Bronchial epithelial cell (primary cell): ENCODE measurements around the gene CORO1C. TPM values are rescaled to one million over a fixed set of nuclear protein-coding genes. Genes with fewer than 3 reads are reported as not detected.

Source experiments
- DNase-seq: peaks from one replicate; pipeline ENCODE4 v3.0.0-alpha.2; 2010; ENCODE audit warnings: low read depth
- FAIRE-seq: peaks from 2 replicates; lab custom pipeline; 2011; peaks lifted over from hg19 to GRCh38; lab: Jason Lieb, UNC
- H3K27me3 ChIP-seq: 2 replicates; pipeline ENCODE4 v1.5.1; 2011; ENCODE audit warnings: low read length; ENCODE audit not compliant: control insufficient read depth, insufficient read depth
- H3K36me3 ChIP-seq: 2 replicates; pipeline ENCODE4 v1.5.1; 2011; ENCODE audit warnings: low read length; ENCODE audit not compliant: control insufficient read depth, insufficient read depth
- H3K4me3 ChIP-seq: 2 replicates; pipeline ENCODE4 v1.5.1; 2011; ENCODE audit warnings: mild to moderate bottlenecking, low read depth, low read length, control low read depth
- total RNA-seq: library from RNA; depleted of rRNA; stranded (reverse); fragments of >200 nt; gene quantifications from 2 replicates; pipeline ENCODE4 v1.2.1, GENCODE V29; 2014
- TF ChIP-seq, protein P1 (sequence below): IDR thresholded peaks from 2 replicates; pipeline ENCODE4 v1.5.1; 2011; ENCODE audit warnings: mild to moderate bottlenecking, moderate library complexity, low read length, control low read depth, inconsistent platforms; ENCODE audit not compliant: insufficient read depth, severe bottlenecking

The CORO1C gene
- total RNA-seq, 1 donor from 2014 or later, result 152 TPM

DNA sequence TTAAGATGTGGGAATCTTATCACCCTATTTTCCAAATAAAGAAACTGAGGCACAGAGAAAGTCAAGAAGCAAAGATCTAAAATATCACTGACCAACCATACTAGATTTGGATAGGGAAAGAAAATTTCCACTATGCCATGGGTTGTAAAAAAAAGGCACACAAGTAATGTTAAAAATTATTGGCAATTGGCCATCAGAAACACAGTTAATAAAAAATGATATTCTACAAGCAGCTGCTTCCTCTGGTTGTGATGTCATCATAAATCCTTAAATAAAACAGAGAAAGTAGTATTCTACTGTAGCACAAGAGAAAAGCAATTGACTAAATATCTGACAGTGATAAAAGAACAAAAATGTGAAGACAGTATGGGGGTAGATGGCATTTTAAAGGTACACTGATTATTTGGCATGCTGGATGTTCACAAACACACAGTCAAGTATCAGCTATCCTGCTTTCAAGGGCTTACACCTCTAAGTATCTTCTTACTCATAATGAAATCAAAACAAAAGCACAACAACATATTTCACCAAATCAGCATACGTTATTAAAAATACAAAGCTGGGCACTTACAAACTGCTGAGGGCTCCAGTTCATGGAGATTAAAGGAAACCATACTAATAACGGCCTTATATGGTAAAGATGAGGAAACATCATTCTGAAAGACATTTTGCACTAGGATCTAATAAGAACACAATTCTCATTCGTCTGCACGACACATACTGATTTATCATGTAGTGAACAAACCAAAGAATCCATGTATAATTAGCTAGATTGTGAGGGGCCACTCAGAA lies 45.7 kb downstream of the CORO1C start:
- TF ChIP-seq, protein P1, sequence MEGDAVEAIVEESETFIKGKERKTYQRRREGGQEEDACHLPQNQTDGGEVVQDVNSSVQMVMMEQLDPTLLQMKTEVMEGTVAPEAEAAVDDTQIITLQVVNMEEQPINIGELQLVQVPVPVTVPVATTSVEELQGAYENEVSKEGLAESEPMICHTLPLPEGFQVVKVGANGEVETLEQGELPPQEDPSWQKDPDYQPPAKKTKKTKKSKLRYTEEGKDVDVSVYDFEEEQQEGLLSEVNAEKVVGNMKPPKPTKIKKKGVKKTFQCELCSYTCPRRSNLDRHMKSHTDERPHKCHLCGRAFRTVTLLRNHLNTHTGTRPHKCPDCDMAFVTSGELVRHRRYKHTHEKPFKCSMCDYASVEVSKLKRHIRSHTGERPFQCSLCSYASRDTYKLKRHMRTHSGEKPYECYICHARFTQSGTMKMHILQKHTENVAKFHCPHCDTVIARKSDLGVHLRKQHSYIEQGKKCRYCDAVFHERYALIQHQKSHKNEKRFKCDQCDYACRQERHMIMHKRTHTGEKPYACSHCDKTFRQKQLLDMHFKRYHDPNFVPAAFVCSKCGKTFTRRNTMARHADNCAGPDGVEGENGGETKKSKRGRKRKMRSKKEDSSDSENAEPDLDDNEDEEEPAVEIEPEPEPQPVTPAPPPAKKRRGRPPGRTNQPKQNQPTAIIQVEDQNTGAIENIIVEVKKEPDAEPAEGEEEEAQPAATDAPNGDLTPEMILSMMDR, result no peak
- no peak for FAIRE-seq
- H3K27me3 ChIP-seq, result no peaks in the 10 kb centered on the region
- no peak overlapping the region for H3K4me3 ChIP-seq
- peaks cover 2% of the 10 kb centered on the region for H3K36me3 ChIP-seq
- DNase-seq, result no peak

DNA sequence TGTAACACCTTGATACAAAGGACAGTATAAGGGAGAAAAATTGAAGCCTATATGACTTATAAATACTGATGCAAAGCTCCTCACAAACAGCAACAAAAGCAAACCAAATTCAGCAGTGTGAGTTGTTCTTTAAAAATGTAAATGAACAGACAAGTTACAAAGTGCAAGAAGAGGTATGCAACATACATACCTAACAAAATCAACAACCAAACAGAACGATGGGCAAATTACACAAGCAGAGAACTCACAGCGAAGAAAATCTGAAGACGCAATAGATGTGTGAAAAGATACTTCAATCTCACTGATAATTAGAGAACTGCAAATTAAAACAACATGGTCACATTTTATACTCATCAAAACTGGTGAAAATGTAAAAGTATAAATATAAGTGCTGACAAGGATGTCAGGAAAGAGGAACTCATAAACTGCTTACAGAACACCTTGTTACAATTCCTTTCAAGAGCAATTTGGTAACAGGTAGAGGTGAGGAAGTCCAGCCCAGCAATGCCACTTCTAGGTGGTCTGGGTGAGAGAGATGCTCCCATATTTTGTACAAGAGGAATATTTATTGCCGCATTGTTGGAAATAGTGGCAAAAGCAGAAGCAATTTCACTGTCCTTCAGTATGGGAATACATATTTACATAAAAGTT lies 47.3 kb downstream of the CORO1C start:
- H3K27me3 ChIP-seq, result no peaks in the 10 kb centered on the region
- H3K4me3 ChIP-seq, result no peak overlapping the region
- TF ChIP-seq, protein P1, result no peak
- DNase-seq (no peak), FAIRE-seq (no peak)
- H3K36me3 ChIP-seq, result peaks cover 2% of the 10 kb centered on the region

DNA sequence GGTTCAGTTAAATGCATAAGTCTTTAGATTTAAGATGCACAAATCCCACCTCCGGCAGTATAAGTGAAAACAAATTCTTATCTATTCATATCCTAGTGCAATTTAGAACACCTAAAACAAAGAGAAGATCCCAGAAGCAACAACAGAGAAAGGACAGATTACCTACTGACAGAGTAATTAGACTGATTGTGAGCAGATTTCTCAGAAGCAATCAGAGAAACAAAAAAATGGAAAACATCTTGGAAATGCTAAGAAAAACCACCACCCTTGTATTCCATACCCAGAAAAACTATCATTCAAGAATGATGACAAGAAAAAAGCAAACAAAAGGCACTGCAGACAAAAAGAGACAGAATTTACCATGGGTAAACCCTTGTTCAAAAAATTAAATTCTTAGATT lies 50.0 kb downstream of the CORO1C start:
- DNase-seq (no peak), FAIRE-seq (no peak)
- TF ChIP-seq, protein P1, result no peak
- Histone ChIP-seq H3K36me3 (peaks cover 2% of the 10 kb centered on the region), H3K27me3 (no peaks in the 10 kb centered on the region), H3K4me3 (no peak overlapping the region)

GRCh38 chr12:108679106-108679681 lies 52.1 kb downstream of the CORO1C start:
- H3K4me3 ChIP-seq, result no peak overlapping the region
- no peaks in the 10 kb centered on the region for H3K27me3 ChIP-seq
- H3K36me3 ChIP-seq, result peaks cover 2% of the 10 kb centered on the region
- FAIRE-seq (no peak), DNase-seq (no peak)
- TF ChIP-seq, protein P1, result no peak

- TF ChIP-seq, protein P1, result no peak
- DNase-seq, result no peak
- no peak overlapping the region for H3K4me3 ChIP-seq
- H3K27me3 ChIP-seq, result no peaks in the 10 kb centered on the region
- peaks cover 2% of the 10 kb centered on the region for H3K36me3 ChIP-seq
- FAIRE-seq, result no peak
Observed at GRCh38 chr12:108678104-108678730, 53.1 kb downstream of the CORO1C start.
